GM21619 (cell line): ENCODE data around the gene G2E3.
"Not testable (repeated sequence)": the region's sequence is repeated elsewhere in the genome, so short reads cannot be mapped to it uniquely, and the experiment has no call there.

ENCODE experiments used
- ATAC-seq: cut with Tn5 transposase; IDR thresholded peaks from one replicate; pipeline ENCODE4 v1.9.1; 2021; ENCODE audit not compliant: unreplicated experiment

G2E3 gene

GRCh38 chr14:30558362-30558674 is 640 bp upstream of the G2E3 start:
- ATAC-seq = no peak

- ATAC-seq = peak; percentile 22
Observed at GRCh38 chr14:30559638-30560091, 707 bp downstream of the G2E3 start.

- no peak for ATAC-seq
Observed at GRCh38 chr14:30560581-30560980, 1.6 kb downstream of the G2E3 start.

GRCh38 chr14:30564235-30564867 is 5.4 kb downstream of the G2E3 start:
- ATAC-seq = no peak

GRCh38 chr14:30564868-30565248 is 5.9 kb downstream of the G2E3 start:
- ATAC-seq = no peak

- ATAC-seq = no peak
Observed at GRCh38 chr14:30569216-30569902, 10.4 kb downstream of the G2E3 start.

- ATAC-seq = no peak
Observed at GRCh38 chr14:30569903-30570226, 10.9 kb downstream of the G2E3 start.

- no peak for ATAC-seq
Observed at GRCh38 chr14:30572237-30572636, 13.3 kb downstream of the G2E3 start.

GRCh38 chr14:30572771-30573170 is 13.8 kb downstream of the G2E3 start:
- ATAC-seq = no peak

- ATAC-seq = no peak
Observed at GRCh38 chr14:30573226-30573814, 14.4 kb downstream of the G2E3 start.

- ATAC-seq = no peak
Observed at GRCh38 chr14:30573966-30574365, 15.0 kb downstream of the G2E3 start.

- ATAC-seq = not testable (repeated sequence)
Observed at GRCh38 chr14:30574777-30575176, 15.8 kb downstream of the G2E3 start.

GRCh38 chr14:30576333-30576732 is 17.4 kb downstream of the G2E3 start:
- ATAC-seq = not testable (repeated sequence)

GRCh38 chr14:30580616-30581282 is 21.8 kb downstream of the G2E3 start:
- ATAC-seq = no peak

GRCh38 chr14:30581283-30581625 is 22.3 kb downstream of the G2E3 start:
- ATAC-seq = no peak

- ATAC-seq = no peak
Observed at GRCh38 chr14:30582376-30582775, 23.4 kb downstream of the G2E3 start.

- no peak for ATAC-seq
Observed at GRCh38 chr14:30584058-30584630, 25.2 kb downstream of the G2E3 start.

- no peak for ATAC-seq
Observed at GRCh38 chr14:30585204-30585603, 26.2 kb downstream of the G2E3 start.

GRCh38 chr14:30587141-30587540 is 28.2 kb downstream of the G2E3 start:
- ATAC-seq = no peak

GRCh38 chr14:30588873-30589272 is 29.9 kb downstream of the G2E3 start:
- no peak for ATAC-seq

- no peak for ATAC-seq
Observed at GRCh38 chr14:30596935-30597334, 38.0 kb downstream of the G2E3 start.

GRCh38 chr14:30597504-30597903 is 38.5 kb downstream of the G2E3 start:
- no peak for ATAC-seq
